Hypothalamus (tissue), 51 donors: ENCODE data around the gene LSM14B.
A peak's percentile ranks its signal among the peaks of the same experiment; 100 is the strongest.

ENCODE experiments used
- DNase-seq, 51 donors: peaks; one replicate each; lab custom pipeline; 2025; lab: John Stamatoyannopoulos, UW

The LSM14B gene

GRCh38 chr20:62178316-62179161, 56.3 kb downstream of the LSM14B start:
- DNase-seq, result no peak

GRCh38 chr20:62179162-62179504, 56.9 kb downstream of the LSM14B start:
- no peak for DNase-seq

- DNase-seq, result no peak
These were observed 59.5 kb downstream of the LSM14B start for GRCh38 chr20:62181808-62182207.

- peak; percentile 61 to 97 (median 88) for DNase-seq
These were observed 60.5 kb downstream of the LSM14B start, which contains the start of gene MTG2 for GRCh38 chr20:62182469-62183425. Gene MTG2, plus strand, starts transcription at chr20:62183028. Its CDS starts 10,393 bp downstream, at chr20:62193421.

- peak in 1 of 51 donors; percentile 6 for DNase-seq
These were observed 61.3 kb downstream of the LSM14B start for GRCh38 chr20:62183426-62184142.
